Endometrium (tissue), 2 donors: ENCODE results near the gene GRK3.
"Not testable (repeated sequence)": the region's sequence is repeated elsewhere in the genome, so short reads cannot be mapped to it uniquely, and the experiment has no call there.

Source experiments
- FAIRE-seq: peaks from 2 replicates; lab custom pipeline; 2012; peaks lifted over from hg19 to GRCh38; lab: Jason Lieb, UNC
- donor health status: control.
- donor health status: control.

GRK3 gene

DNA sequence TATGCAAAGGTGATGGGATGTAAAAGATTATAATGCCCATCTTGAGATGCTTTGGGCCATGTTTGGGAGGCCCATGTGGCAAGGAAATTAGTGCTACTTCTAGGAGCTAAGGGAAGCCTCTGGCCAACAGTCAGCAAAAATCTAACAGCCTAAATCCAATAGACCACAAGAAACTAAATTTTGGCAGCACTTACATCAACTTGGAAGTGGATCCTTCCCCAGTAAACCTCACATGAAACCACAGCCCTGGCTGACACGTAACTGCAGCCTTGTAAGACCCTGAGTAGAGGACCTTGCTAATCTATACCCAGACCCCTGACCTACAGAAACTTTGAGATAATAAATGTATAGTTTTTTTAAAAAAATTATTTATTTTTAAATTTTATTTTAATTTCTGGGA, 13.1 kb upstream of the GRK3 start:
- no peak for FAIRE-seq

DNA sequence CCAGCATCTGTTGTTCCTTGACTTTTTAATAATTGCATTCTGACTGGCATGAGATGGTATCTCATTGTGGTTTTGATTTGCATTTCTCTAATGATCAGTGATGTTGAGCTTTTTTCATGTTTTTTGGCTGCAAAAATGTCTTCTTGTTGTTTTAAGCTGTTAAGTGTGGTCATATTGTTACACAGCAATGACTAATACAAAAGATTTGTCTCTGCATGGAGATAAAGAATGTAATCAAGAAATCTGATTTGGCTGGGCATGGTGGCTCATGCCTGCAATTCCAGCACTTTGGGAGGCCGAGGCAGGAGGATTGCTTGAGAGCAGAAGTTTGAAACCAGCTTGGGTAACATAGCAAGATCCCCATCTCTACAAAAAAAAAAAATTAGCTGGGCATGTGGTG, 12.1 kb upstream of the GRK3 start:
- FAIRE-seq: not testable (repeated sequence)

DNA sequence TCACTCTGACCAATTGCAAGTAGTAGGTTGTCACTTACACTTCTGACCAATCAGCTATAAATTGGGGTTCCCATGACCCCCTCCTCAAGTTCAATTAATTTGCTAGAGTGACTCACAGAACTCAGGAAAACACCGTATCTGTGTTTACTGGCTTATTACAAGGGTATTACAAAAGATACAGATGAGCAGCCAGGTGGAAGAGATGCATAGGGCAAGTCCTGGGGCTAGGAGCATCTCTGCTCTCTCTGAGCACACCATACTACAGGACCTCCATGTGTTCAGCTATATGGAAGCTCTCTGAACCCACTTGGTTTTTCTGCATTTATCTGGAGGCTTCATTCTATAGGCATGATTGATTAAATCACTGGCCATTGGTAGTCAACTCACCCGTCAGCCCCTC, 11.3 kb upstream of the GRK3 start:
- FAIRE-seq: no peak

DNA sequence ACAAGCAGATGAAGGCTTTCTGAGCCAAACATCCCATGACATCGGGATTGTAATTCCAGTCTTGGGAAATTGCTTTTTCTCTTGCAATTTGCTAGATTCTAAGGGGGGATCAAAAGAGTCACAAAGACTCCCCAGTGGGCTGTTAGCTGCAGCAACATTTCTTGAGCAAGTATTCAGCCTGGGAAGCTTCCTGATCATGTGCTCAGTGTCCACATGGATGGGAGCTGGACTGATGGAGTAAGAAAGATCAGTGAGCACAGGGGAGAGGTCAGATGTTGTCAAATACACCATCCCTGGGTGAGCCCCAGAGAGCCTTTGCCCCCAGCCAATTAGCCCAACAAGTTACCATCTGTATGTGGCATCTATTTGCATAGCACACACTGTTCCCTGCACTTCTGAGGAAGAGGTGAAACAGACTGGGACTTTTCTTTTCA, 10.2 kb upstream of the GRK3 start:
- FAIRE-seq: no peak

DNA sequence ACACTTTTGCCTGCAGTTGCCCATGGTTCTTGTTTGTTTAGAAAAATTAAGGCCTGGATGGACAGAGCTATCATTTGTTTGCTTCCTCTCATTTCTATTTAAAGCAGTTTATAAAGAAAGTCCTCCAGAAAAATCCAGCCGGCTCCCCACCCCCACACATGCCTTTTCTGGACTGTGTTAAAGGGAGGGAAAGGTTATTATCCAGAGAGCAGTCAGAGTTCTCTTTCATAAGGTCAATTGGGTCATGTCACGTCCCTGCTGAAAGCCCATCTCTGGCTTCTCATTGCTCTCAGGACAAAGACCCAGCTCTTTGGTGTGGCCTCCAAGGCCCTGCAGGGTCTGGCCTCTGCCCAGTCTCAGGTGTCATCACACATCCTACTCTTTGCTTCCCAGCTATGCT, 9.8 kb upstream of the GRK3 start:
- FAIRE-seq: no peak

DNA sequence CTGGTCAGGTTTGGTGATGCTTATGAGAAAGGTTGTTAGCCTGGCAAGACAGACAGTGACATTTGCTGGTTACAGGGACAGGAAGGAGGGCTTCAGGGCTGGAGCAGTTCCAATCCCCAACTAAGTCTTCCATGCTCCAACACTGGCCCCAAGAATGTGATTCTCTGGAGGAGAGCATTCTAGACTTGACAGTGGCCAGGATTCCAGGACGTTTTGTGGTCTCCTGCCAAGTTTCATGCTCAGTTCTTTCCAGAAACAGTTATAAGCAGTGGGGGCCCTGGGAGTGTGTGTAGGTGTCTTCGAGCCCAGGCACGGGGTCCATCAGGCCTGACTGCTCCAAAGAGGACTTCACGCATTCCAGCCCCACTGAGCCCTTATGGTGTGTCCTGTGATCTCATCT, 8.9 kb upstream of the GRK3 start:
- no peak for FAIRE-seq

DNA sequence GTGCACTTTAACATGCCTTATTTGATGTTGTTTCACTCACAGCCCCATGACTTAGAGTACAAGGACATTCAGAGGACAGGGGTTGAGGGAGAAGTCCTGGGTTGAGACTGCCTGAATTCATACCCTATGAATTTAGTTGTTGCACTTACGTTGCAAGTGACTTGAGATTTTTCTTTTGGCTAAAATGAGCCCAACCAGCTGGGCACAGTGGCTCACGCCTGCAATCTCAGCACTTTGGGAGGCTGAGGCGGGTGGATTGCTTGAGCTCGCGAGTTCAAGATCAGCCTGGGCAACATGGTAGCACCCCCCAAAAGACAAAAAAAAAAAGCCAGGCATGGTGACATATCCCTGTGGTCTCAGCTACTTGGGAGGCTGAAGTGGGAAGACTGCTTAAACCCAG, 7.3 kb upstream of the GRK3 start:
- no peak for FAIRE-seq

DNA sequence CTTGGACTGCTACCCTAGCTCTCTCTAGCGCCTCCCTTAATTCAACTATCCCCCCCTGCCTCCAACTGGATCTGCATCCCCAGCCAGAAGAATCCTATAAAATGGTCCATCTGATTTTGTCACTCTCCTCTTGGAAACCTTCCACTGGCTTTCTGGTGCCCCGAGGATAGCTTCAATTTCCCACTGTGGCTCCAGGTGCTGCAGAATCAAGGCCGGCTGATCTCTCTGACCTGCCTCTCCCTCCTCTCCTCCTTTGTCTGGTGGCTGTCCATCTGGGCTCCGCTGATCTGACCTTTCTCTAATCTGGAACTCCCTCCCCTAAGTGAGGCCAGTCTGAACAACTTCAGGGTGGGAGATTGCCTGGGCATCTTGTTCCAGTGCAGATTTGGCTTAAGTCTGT, 6.1 kb upstream of the GRK3 start:
- FAIRE-seq: no peak

DNA sequence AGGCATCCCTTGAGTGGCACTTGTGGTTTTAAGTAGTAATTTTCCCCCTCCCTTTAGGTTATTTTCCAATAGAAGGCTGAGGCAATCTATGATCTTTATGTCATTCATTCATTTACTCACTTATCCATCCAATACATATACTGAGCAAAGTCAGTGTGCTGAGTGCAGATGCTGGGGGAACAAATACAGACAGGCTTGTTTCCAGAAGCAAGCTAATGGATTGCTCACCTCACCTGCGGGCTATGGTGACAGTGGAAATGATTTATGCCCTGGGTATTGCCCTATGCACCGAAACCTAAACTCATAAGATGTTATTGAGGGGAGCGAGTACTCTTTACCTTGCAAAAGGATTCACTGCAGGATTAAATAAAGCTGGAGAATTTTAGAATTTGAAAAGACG, 4.6 kb upstream of the GRK3 start:
- not testable (repeated sequence) for FAIRE-seq

DNA sequence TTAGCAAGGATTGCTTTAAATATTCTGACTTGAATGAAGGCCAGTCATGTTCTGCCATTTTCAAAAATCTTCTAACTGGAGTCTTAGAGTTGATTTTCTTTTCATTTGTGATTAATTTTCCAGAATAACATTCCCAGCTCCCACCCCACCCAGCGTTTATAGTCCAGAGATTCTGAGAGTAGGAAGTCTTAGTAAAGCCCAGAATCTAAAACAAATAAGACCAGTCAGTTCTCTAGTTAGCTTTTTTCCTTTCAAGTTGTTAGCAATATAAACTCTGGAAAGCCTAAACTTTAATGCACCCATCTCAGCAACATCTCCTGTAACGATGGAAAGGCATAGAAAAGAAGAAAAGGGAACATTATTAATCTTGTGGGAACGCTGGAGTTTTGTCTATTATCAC, 3.3 kb upstream of the GRK3 start:
- not testable (repeated sequence) for FAIRE-seq

DNA sequence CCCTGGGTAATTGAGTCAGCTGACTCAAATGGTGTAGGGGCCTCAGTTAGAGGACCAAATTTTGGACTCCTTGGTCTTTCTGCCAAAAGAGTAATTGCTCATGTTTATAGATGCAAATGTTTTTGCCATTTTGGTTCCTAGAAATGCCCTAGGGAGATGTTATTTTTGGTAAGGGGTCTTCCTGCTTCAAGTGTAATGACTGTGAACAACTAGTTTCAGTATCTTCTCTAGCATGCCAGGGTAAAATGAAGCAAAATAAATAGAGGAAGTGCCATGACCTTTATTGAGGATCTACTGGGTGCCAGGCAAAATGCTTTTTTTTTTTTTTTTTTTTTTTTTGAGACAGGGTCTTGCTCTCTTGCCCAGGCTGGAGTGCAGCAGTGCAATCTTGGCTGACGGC, 2.5 kb upstream of the GRK3 start:
- FAIRE-seq: not testable (repeated sequence)

DNA sequence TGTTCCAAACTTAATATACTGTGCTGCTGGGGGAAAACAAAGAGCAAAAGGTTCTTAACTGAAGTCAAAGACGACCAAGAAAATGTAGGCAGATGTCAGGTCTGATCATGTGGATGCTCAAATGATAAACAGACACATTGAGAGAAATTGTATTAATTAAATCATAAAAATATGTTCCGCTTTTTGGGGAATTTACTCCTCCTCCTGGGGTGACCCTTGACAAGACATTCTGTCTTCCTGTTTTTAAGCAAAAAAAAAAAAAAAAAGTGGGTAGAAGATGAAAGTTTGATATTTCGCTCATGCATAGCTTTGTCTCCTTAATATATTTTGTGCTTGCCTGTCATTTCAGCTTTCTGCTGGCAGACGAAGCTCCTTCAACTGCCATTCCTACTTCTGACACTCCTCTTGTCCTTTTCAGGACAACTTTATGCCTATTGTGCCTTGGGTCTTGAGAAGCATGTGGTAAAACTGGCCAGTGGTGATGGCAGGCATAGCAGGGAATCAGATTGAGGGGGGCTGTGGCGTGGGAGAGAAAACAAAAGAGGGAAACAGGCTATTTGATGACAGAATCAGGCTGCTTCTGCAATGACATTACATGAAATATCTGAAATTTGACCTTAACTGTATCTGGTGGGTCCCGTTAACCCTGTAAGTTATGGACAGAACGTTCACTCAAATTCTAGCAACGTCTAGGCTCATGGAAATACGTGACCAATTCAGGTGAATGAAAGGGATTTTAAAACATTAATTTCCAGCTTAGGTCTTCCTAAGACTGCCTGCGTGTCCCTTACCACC, 1.3 kb upstream of the GRK3 start:
- FAIRE-seq: not testable (repeated sequence)

DNA sequence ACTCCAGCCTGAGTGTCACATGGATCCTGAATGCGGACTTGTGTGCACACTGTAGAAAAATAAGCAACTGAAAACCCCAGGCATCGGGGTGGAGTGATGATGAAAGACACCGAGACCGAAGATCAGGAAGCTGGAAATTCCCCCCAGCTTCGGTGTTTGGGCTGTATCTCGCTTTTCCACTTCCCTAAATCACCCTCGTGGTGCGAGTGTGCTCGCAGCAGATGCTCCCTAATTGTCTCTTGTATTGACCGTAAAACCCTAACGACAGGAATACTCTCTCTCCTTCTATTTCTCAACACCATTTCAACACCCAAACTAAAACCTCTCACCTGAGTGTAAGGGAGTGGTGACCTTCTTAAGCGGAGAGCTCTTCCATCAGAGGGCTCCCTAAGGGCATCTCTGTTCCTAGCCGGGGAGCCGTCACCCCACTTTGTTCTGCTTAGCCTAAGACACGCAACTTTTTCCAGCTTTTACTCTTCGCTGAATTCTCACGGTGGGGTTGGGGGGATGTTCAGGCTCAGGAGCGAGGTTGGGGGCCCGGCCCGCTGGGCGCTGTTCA, 635 bp upstream of the GRK3 start:
- no peak for FAIRE-seq

DNA sequence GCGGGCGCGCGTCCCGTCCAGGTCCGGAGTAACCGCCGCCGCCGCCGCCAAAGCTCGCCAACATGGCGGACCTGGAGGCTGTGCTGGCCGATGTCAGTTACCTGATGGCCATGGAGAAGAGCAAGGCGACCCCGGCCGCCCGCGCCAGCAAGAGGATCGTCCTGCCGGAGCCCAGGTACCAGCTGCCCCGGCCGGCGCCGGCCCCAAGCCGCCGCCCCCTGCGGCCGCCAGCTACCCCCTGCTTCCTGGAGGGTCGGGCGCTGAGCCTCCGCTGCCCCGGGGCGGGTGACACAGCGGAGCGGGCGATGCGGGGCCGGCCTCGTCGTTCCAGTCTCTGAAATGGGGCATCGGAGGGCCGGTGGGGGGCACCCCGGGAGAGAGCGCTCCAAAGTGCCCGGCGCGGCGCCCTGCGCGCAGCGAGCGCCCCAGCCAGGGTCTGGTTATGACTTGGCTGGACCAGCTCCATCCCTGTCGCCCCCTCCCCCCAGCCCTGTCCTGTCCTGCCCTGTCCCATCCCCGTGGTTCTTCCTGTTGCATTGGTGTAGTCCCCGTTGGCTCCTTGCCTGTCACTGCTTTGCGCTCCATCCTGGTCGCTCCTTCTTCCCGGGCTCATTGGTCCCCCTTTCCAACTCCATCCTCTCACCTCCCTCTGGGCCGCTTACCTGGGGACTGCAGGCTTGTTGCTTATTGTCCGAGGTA, 653 bp downstream of the GRK3 start:
- FAIRE-seq: no peak

DNA sequence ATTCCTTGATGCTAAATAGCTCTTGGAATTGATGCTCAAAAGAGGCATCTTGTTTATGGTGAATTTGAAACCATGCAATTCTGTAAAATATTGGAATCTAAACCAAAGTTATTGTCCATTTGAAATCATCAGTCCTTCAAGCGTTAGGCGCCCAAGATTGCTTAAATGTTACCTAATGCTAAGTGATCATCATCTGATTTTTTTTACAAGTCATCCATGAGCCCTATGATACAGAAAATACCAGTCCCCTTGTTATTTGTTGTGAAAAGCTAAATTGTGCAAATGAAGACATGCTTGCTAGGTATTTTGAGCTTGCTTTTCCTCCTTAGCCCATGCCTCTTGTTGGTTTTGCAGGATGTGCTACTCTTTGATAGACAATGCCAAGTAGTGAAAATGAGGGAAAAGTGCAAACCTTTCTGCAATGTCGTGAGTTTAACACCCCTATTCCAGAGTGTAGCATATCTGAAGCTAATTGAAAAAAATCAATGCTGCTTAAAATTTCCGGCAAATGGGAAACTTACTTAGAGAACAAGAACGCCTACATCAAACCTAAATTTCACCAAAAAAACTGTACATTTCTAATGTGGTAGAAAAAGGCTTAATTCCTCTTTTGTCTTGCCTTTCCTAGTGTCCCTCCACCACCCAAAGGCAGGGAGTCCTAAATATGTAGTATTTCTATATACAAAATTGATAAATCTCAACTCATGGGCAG, 1.9 kb downstream of the GRK3 start:
- FAIRE-seq: no peak

DNA sequence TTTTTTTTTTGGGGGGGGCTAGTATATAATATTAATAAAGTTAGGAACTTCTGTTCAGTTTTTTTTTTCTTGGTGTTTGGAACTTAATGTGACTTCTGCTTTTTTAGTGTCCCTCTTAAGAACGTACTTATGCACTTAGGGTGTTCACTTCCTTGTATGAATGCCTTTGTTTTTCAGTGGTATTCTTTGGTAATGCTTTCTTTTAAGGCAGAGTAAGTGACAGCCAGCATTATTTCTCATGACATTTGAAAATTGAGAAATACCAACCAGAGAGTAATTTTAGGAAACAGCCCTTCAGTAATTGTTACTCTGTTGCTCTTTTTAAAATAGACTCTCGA, 2.4 kb downstream of the GRK3 start:
- no peak for FAIRE-seq

DNA sequence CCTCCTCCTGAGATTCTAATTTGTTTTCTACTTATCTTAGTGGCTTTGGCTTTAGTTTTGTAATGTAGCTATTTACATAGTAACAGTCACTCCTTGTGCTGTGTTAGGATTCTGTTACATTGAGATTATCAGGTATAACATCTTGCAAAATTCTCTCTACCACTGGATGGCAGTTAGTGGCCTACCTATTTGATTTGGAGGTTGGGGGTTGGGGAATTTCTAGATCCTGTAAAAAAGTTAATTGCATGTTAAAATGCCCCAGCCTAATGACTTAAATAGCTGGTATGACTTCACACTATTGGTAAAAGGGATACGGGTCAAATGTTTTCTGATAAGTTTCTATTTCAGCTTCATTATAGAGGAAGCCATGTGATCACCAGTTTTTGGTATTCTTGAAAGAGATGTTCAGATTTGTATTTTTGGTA, 2.8 kb downstream of the GRK3 start:
- FAIRE-seq: no peak

DNA sequence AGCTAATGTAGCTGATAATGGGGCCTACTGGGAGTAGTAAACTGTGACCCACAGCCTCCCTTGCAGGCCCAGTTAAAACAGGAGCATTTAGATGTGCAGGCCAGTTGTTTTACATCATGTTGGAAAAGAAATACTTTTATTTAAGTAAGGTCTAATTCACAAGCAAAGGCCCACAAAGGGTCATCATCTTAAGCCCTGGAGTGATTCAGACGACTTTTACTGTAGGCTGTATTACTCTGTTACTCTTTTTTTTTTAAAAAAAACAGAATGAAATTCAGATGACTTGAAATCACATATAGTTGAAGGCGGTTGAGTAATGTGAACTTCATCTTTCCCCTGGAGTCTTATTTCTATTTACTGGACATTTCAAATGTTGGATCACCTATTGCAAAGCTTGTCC, 3.6 kb downstream of the GRK3 start:
- not testable (repeated sequence) for FAIRE-seq

DNA sequence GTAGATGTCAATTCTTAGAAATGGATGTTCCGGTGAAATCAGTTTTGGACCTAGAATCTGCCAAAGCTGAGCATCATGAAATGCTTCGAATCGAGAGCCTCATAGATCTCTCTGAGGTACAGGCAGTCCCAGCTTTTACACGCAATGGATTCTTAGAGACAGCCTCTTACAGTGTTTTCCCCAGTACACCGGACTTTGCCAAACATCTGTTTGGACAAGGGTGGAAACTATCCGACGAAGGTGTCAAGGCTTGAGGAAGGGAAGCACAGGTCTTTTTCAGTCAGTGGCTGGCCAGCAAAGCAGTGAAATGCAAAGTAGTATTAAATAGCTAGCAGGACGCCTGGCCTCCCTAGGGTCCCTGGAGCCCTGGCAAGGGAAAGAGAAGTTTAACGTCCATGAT, 4.9 kb downstream of the GRK3 start:
- no peak for FAIRE-seq

DNA sequence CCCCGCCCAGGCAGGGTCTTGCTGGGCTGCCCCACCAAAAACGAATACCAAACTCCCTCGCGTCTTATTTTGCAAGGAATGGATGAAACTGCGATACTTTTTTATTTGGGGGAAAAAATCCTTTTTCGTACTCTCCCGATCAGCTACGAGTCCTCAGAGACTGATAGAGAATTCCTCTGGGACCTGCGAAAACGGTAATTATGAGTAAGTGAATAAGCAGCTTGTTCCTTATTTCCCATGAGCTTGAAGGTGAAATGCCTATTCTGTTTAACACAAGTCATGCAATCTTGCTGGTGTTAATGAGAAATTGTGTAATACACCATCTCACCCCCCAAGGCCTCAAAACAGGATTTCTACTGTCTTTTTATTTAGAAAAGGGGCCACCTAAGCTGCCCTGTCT, 5.5 kb downstream of the GRK3 start:
- FAIRE-seq: no peak

DNA sequence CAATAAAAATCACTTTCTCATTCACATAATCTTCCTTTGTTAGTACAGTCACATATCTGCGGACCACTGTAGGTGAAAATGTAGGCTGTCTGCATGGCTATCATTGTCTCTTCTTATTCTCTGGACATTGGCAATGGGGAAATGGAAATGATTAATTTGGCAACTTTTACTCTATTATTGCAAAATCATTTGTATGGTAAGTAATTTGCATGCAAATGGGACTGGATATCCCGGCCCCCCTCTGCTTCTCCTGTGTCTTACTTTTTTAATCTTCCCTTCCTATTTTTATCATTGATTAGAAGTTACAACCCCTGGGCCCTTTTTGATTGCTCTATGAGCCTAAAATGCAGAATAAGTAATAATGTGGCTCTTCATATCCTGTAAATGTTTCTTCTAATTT, 6.0 kb downstream of the GRK3 start:
- no peak for FAIRE-seq

DNA sequence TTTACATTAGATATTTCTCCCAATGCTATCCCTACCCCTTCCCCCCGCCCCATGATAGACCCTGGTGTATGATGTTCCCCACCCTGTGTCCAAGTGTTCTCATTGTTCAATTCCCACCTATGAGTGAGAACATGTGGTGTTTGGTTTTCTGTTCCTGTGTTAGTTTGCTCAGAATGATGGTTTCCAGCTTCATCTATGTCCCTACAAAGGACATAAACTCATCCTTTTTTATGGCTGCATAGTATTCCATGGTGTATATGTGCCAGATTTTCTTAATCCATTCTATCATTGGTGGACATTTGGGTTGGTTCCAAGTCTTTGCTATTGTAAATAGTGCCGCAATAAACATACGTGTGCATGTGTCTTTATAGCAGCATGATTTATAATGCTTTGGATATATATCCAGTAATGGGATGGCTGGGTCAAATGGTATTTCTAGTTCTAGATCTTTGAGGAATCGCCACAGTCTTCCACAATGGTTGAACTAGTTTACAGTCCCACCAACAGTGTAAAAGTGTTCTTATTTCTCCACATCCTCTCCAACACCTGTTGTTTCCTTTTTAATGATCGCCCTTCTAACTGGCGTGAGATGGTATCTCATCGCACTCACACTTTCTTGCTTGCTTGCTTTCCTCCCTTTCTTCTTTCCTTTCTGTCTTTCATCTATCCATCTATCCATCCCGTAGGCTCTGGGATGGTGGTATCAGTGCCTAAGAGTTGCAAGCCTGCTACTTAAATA, 7.7 kb downstream of the GRK3 start:
- FAIRE-seq: not testable (repeated sequence)
